SK-N-SH treated with all-trans-retinoic acid at 6 μM for 48 hours (cell line): ENCODE data around the gene C7orf25.

ENCODE experiments used
- CREB5 ChIP-seq: fragments of 250-450 bp; sonication (Bioruptor Pico); IDR thresholded peaks from 2 replicates; pipeline ENCODE4 v1.5.1; 2020; ENCODE audit warnings: low read depth, mild to moderate bottlenecking, moderate library complexity
- CSRNP3 ChIP-seq: fragments of 250-450 bp; sonication (Bioruptor Pico); IDR thresholded peaks from 2 replicates; pipeline ENCODE4 v1.5.1; 2021; ENCODE audit warnings: mild to moderate bottlenecking, moderate library complexity
- GLIS3 ChIP-seq: fragments of 250-450 bp; sonication (Bioruptor Pico); IDR thresholded peaks from 2 replicates; pipeline ENCODE4 v1.5.0; 2020; ENCODE audit warnings: mild to moderate bottlenecking, moderate library complexity
- PATZ1 ChIP-seq: fragments of 250-450 bp; sonication (Bioruptor Pico); IDR thresholded peaks from 2 replicates; pipeline ENCODE4 v1.8.0; 2020; ENCODE audit warnings: mild to moderate bottlenecking, moderate library complexity, borderline replicate concordance
- SNAI2 ChIP-seq: fragments of 250-450 bp; sonication (Bioruptor Pico); IDR thresholded peaks from 2 replicates; pipeline ENCODE4 v1.5.0; 2020; ENCODE audit warnings: mild to moderate bottlenecking, moderate library complexity
- TCF4 ChIP-seq: fragments of 250-450 bp; sonication (Bioruptor Pico); IDR thresholded peaks from 2 replicates; pipeline ENCODE4 v1.8.0; 2021; ENCODE audit warnings: mild to moderate bottlenecking, moderate library complexity, borderline replicate concordance
- ZFP30 ChIP-seq: fragments of 450-650 bp; formaldehyde crosslinking; IDR thresholded peaks from 2 replicates; pipeline ENCODE4 v1.5.0; 2022; ENCODE audit warnings: mild to moderate bottlenecking, moderate library complexity
- ZNF565 ChIP-seq: fragments of 450-650 bp; formaldehyde crosslinking; conservative IDR thresholded peaks from 2 replicates; pipeline ENCODE4 v1.5.0; 2020; ENCODE audit warnings: low read depth, mild to moderate bottlenecking, moderate library complexity

GRCh38 chr7:42869131-42870020 is 42.5 kb downstream of the C7orf25 start:
- TF ChIP-seq CSRNP3 (no peak), GLIS3 (CRISPR knock-in tag) (no peak), ZFP30 (CRISPR knock-in tag) (no peak), ZNF565 (CRISPR knock-in tag) (no peak), TCF4 (no peak), CREB5 (CRISPR knock-in tag) (no peak), SNAI2 (CRISPR knock-in tag) (no peak), PATZ1 (CRISPR knock-in tag) (no peak)
